Kidney glomerular epithelial cell (primary cell): ENCODE data around the gene NET1.

Experiments used
- DNase-seq: peaks from one replicate; lab custom pipeline; 2025; lab: John Stamatoyannopoulos, UW

Gene NET1

GRCh38 chr10:5485948-5486852 is 73.8 kb downstream of the NET1 start:
- DNase-seq, result no peak

DNA sequence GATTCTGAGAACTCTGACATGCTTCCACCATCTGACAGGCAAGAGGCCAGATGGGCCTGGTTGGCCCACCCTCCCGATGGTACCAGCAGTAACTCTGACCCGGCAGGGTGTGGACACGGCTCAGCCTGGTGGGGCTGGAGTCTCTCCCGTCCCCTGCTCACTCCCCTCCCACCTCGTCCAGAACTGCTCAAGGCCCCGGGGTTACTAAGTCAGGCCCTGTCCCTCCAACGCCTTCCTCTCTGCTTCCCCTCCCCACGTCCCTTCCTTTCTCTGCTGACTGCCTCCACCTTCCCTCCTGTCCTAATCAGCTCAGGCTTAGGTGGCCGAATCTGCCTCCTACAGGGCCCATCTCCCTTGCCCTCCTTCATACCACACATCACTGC is 74.5 kb downstream of the NET1 start:
- no peak for DNase-seq

DNA sequence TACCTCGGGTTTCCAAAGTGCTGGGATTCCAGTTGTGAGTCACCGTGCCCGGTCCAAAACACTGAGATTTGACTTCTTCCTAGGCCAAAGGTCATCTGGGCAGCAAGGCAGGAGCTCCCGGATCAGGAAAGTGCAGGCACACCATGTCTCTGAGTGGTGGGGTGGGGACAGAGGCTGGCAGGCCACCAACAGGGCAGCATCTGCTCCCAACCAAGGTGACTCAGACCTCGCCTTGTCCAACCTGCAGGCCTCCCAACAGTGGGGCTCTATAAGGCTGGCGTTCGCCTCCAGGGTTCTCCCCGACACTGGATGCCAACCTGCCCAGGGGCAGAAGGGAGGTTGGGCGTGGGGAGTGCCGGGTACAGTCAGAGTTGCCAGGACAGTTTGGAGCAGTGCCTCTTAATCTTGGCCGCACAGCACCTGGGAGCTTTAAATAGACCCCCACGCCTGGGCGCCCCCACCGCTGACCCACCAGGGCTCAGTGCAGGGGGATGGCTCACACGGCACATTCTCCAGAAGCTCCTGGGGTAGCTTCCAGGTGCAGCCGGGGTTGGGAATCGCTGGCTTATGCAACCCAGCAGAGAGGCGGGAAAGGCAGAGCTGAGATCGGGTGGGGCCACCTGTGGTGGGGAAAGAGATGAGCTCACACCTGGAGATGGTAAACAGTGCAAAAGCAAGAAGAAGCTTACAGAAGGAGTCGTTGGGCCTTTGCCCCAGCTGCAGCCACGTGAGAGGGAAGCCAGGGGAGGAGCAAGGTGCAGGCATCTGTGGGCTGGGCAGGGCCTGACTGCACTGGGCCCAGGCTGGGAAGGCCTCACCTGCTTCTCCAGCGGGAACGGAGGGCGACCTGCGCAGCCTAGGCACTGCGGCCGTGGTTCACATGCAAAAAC is 76.2 kb downstream of the NET1 start:
- no peak for DNase-seq

DNA sequence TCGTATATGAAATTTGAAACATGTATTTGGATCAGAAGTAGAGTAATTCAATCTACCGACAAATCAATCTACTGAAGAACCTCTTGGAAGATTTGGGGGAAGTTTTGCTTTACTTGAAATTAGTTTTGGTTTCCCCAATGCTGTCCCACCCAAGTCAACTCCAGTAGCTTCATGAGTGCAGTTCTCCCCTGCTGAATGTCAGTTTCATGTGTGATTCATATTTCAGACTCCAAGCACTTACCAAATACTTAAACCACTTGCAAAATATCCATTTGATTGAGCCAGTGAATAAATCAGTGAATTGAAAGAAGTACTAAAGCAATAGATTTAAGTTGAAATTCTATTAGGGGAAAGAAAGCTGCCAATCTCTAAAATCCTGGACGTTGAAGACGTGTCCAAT is 77.7 kb downstream of the NET1 start:
- DNase-seq, result no peak

DNA sequence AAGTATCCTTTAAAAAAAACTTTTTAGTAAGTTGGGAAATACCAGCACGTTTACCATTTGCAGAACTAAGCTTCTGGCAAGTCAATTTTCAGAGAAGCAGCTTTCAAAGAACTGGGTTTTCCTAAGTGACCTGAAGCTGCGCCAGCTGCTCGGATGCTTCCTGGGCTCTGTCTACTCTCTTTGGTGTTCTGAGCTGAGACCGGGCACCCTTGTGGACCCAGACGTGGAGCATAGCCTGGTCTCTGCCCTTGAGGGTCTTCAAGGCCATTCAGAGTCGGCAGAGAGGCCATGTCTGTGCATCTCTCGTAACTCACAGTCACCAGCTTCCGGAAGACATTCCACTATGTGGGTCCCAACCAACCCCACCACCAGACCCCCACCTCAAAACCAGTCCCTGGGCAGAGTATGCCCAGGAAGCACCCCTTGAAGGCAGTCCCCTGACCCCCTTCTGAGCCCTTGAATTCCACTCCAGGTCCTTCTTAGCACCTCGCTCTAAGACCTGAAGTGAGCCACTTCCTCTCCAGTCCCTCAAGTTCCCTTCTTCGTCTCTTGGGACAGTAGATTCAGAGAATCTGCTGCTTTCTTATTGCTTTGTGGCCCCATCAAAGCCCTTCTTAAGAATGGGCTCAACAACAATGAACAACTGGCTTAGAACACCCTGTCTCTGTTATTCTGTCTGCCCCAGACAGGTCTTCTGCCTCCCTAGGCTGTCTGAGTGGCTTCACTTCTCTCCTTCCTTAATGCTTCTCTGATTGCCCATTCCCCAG is 78.5 kb downstream of the NET1 start:
- DNase-seq, result no peak

- DNase-seq, result no peak
Measured at GRCh38 chr10:5491477-5491876, 79.1 kb downstream of the NET1 start.

GRCh38 chr10:5492322-5492855 is 80.0 kb downstream of the NET1 start:
- DNase-seq, result no peak

GRCh38 chr10:5492929-5493576 is 80.7 kb downstream of the NET1 start:
- DNase-seq, result no peak

- no peak for DNase-seq
Measured at GRCh38 chr10:5493691-5494090, 81.3 kb downstream of the NET1 start.

GRCh38 chr10:5494611-5495010 is 82.3 kb downstream of the NET1 start:
- DNase-seq, result no peak

GRCh38 chr10:5496261-5497250 is 84.2 kb downstream of the NET1 start:
- DNase-seq, result no peak

DNA sequence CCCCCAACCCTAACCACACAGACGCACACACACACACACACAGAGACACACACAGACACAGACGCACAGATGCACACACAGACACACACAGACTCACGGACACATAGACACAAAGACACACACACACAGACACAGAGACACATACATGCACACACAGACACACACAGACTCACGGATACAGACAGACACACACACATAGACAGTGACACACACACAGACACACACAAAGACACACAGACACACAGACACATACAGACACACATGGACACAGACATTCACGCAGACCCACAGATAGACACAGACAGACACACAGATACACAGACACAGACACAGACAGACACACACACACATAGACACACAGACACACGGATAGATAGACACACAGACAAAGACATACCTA is 84.9 kb downstream of the NET1 start:
- DNase-seq, result no peak

DNA sequence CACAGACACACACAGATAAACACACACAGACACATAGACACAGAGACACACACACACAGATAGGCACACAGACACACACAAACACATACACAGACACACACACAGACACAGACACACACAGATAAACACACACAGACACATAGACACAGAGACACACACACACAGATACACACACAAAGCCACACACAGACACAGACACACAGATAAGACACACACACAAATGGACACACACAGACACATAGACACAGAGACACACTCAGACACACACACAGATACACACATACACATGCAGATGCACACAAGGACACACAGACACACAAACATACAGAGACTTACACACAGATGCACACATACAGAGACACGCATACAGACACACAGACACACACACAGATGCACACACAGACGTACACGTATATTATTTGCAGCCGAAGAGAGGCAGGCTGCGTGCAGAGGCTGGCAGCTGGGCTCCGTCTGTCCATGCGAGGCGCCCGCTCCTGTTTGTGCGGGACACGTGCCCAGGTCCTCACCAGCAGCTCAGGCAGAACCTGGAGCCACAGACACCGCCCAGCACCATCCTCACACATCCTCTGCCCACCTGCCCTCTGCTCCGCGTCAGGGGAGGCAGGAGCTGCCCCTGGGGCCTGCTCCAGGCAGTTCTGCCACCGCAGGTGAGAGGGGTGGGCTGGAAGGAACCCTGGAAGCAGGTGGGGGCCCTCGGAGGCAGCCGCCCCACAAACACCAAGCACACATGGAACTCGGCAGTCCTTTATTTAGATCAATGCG is 85.8 kb downstream of the NET1 start:
- no peak for DNase-seq

- DNase-seq, result no peak
Measured at GRCh38 chr10:5498791-5499492, 86.6 kb downstream of the NET1 start.

DNA sequence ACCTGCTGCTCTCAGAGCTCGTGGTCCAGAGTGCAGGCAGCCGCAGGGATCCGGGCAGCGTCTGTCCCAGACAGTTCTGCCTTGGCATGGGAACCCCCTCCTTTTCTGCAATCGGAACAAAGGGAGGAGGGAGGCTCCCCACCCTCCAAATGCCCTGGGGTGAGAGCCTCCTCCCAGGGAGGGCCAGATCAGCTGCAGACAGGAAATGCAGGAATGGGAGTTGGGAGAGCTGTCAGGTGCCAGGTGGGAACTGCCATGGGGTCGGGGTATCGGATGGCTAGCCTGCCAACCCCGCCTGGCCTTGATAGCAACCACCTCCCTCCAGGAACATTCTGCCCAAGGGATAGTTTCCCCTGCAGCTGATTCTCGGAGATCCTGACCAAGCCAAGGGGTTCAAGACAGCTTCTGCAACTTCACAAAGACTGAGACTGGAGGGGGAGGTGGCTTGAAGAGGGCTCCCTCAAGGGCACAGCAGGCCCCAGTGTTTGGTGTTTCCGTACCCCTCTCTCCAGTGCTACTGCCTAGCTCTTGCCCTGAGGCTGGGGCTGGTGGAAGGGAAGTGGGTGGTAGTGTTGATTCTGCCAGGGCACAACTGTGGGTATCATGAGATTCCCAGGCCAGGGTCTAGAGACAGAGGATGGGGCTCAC is 87.3 kb downstream of the NET1 start, which contains the start of gene CALML5:
Gene CALML5, minus strand, starts transcription at position 78 of the 648 bp plus-strand sequence. CDS start 132 bp downstream, outside the sequence.
- no peak for DNase-seq

GRCh38 chr10:5500162-5500670 is 87.9 kb downstream of the NET1 start:
- no peak for DNase-seq

- DNase-seq, result no peak
Measured at GRCh38 chr10:5500910-5501309, 88.6 kb downstream of the NET1 start.

GRCh38 chr10:5502061-5502521 is 89.7 kb downstream of the NET1 start:
- DNase-seq, result no peak
